Keratinocyte (primary cell): Measurements from ENCODE around the gene LILRA6.

Experiments
- CTCF ChIP-seq, 3 experiments: IDR thresholded peaks in 1 of 3; conservative IDR thresholded peaks in 1 of 3; optimal IDR thresholded peaks in 1 of 3; 2 replicates in 2 of 3; 3 replicates in 1 of 3; pipeline versions ENCODE3 to v1.5.1; 2011; ENCODE audit warnings: low read length in 3 of 3, mild to moderate bottlenecking in 3 of 3, moderate library complexity in 2 of 3, control low read depth in 1 of 3, inconsistent platforms in 1 of 3; ENCODE audit not compliant: insufficient read depth in 2 of 3; ENCODE audit errors: extremely low read depth in 1 of 3
- EZH2 ChIP-seq: IDR thresholded peaks from one replicate; pipeline ENCODE4 v1.6.1; 2012; ENCODE audit warnings: inconsistent platforms, mild to moderate bottlenecking, low read length, moderate library complexity

GRCh38 chr19:54201172-54201701, 41.4 kb downstream of the LILRA6 start:
- TF ChIP-seq CTCF (optimal IDR thresholded peaks at IDR 0.05 in 1 of 3, IDR thresholded peaks at IDR 0.05 in 1 of 3, conservative IDR thresholded peaks at IDR 0.05 in 1 of 3; ENCODE audit: extremely low read depth in 1 of 3, insufficient read depth in 2 of 3, low read length in 3 of 3) (no peak), EZH2 (no peak)
